ENCODE data around the gene SLC6A3.

The SLC6A3 gene

GRCh38 chr5:1487079-1487764 is 42.0 kb upstream of the SLC6A3 start:
- POLR2A ChIA-PET, result no interaction called here
- CTCF ChIA-PET, result interaction anchor here (0.9 kb wide), 1 partner anchor 16 kb away, joined by 4 read pairs; no protein-coding TSS in a partner anchor

GRCh38 chr5:1486271-1486670 is 41.0 kb upstream of the SLC6A3 start:
- TF ChIP-seq BHLHE40 (IDR thresholded peaks at IDR 0.05; ENCODE audit: borderline replicate concordance) (no peak), FOXM1 (IDR thresholded peaks at IDR 0.05; ENCODE audit: borderline replicate concordance) (no peak), FOXK2 (IDR thresholded peaks at IDR 0.05) (no peak), PKNOX1 (IDR thresholded peaks at IDR 0.05) (no peak), LEF1 (IDR thresholded peaks at IDR 0.05; ENCODE audit: borderline replicate concordance) (no peak), ZNF384 (IDR thresholded peaks at IDR 0.05) (no peak), CTBP1 (IDR thresholded peaks at IDR 0.05; ENCODE audit: borderline replicate concordance) (no peak), L3MBTL2 (conservative IDR thresholded peaks at IDR 0.05) (no peak), SUZ12 (IDR thresholded peaks at IDR 0.05) (no peak), NFRKB (IDR thresholded peaks at IDR 0.05) (no peak), HDGF (IDR thresholded peaks at IDR 0.05; ENCODE audit: borderline replicate concordance) (no peak), ARNT (IDR thresholded peaks at IDR 0.05) (no peak), TARDBP (IDR thresholded peaks at IDR 0.05) (no peak), SP1 (IDR thresholded peaks at IDR 0.05) (no peak), ELF4 (IDR thresholded peaks at IDR 0.05) (no peak), FOXA1 (IDR thresholded peaks at IDR 0.05) (no peak)
- DNase-seq (ENCODE audit: extremely low spot score), result no peak
- ChIA-PET POLR2A (no interaction called here), CTCF (interaction anchor here (0.6 kb wide), 1 partner anchor 158 kb away, joined by 3 read pairs; no protein-coding TSS in a partner anchor)

More at GRCh38 chr5:1487079-1487764, 42.0 kb upstream of the SLC6A3 start:
- TF ChIP-seq SP1 (IDR thresholded peaks at IDR 0.05) (no peak), SUZ12 (IDR thresholded peaks at IDR 0.05) (no peak), TARDBP (IDR thresholded peaks at IDR 0.05) (no peak), FOXK2 (IDR thresholded peaks at IDR 0.05) (no peak), ARNT (IDR thresholded peaks at IDR 0.05) (no peak), FOXA1 (IDR thresholded peaks at IDR 0.05) (no peak), ELF4 (IDR thresholded peaks at IDR 0.05) (no peak), BHLHE40 (IDR thresholded peaks at IDR 0.05; ENCODE audit: borderline replicate concordance) (no peak), NFRKB (IDR thresholded peaks at IDR 0.05) (no peak)
- DNase-seq (ENCODE audit: extremely low spot score), result no peak

GRCh38 chr5:1485579-1486118 is 40.4 kb upstream of the SLC6A3 start:
- CTCF ChIA-PET, result no interaction called here
- no peak for DNase-seq (ENCODE audit: extremely low spot score)

GRCh38 chr5:1484730-1485578 is 39.7 kb upstream of the SLC6A3 start:
- TF ChIP-seq FOXK2 (IDR thresholded peaks at IDR 0.05) (no peak), FOXA1 (IDR thresholded peaks at IDR 0.05) (no peak), TARDBP (IDR thresholded peaks at IDR 0.05) (no peak), SUZ12 (IDR thresholded peaks at IDR 0.05) (no peak), NFRKB (IDR thresholded peaks at IDR 0.05) (no peak), FOXM1 (IDR thresholded peaks at IDR 0.05; ENCODE audit: borderline replicate concordance) (no peak), HDGF (IDR thresholded peaks at IDR 0.05; ENCODE audit: borderline replicate concordance) (no peak), LEF1 (IDR thresholded peaks at IDR 0.05; ENCODE audit: borderline replicate concordance) (no peak)
- no peak for DNase-seq (ENCODE audit: extremely low spot score)
- ChIA-PET POLR2A (interaction anchor here (1.2 kb wide), 1 partner anchor 109 kb away, joined by 3 read pairs; no protein-coding TSS in a partner anchor), CTCF (no interaction called here)

More at GRCh38 chr5:1485579-1486118, 40.4 kb upstream of the SLC6A3 start:
- POLR2A ChIA-PET, result interaction anchor here (1.2 kb wide), 1 partner anchor 108 kb away, joined by 3 read pairs; no protein-coding TSS in a partner anchor
- TF ChIP-seq FOXA1 (IDR thresholded peaks at IDR 0.05), result no peak
- no peak for TF ChIP-seq NFRKB (IDR thresholded peaks at IDR 0.05)
- TF ChIP-seq SUZ12 (IDR thresholded peaks at IDR 0.05), result no peak
- TF ChIP-seq TARDBP (IDR thresholded peaks at IDR 0.05), result no peak
- no peak for TF ChIP-seq BHLHE40 (IDR thresholded peaks at IDR 0.05; ENCODE audit: borderline replicate concordance)
- no peak for TF ChIP-seq LEF1 (IDR thresholded peaks at IDR 0.05; ENCODE audit: borderline replicate concordance)
- no peak for TF ChIP-seq HDGF (IDR thresholded peaks at IDR 0.05; ENCODE audit: borderline replicate concordance)
- TF ChIP-seq PKNOX1 (IDR thresholded peaks at IDR 0.05), result no peak
- no peak for TF ChIP-seq CTBP1 (IDR thresholded peaks at IDR 0.05; ENCODE audit: borderline replicate concordance)

GRCh38 chr5:1483856-1484729 is 38.9 kb upstream of the SLC6A3 start:
- CTCF ChIA-PET, result no interaction called here

More at GRCh38 chr5:1483856-1484729, 38.9 kb upstream of the SLC6A3 start:
- POLR2A ChIA-PET, result interaction anchor here (1.2 kb wide), 1 partner anchor 110 kb away, joined by 3 read pairs; no protein-coding TSS in a partner anchor
- TF ChIP-seq SUZ12 (IDR thresholded peaks at IDR 0.05), result no peak
- TF ChIP-seq HDGF (IDR thresholded peaks at IDR 0.05; ENCODE audit: borderline replicate concordance), result no peak
- no peak for TF ChIP-seq ELF4 (IDR thresholded peaks at IDR 0.05)
- TF ChIP-seq ZNF384 (IDR thresholded peaks at IDR 0.05), result no peak
- no peak for TF ChIP-seq FOXM1 (IDR thresholded peaks at IDR 0.05; ENCODE audit: borderline replicate concordance)
- TF ChIP-seq TARDBP (IDR thresholded peaks at IDR 0.05), result no peak
- TF ChIP-seq FOXA1 (IDR thresholded peaks at IDR 0.05), result no peak
- TF ChIP-seq ARNT (IDR thresholded peaks at IDR 0.05), result no peak
- no peak for TF ChIP-seq SP1 (IDR thresholded peaks at IDR 0.05)
- TF ChIP-seq LEF1 (IDR thresholded peaks at IDR 0.05; ENCODE audit: borderline replicate concordance), result no peak
- TF ChIP-seq NFRKB (IDR thresholded peaks at IDR 0.05), result no peak
- TF ChIP-seq FOXK2 (IDR thresholded peaks at IDR 0.05), result no peak
- TF ChIP-seq PKNOX1 (IDR thresholded peaks at IDR 0.05), result no peak
- no peak for TF ChIP-seq BHLHE40 (IDR thresholded peaks at IDR 0.05; ENCODE audit: borderline replicate concordance)
- TF ChIP-seq CTBP1 (IDR thresholded peaks at IDR 0.05; ENCODE audit: borderline replicate concordance), result no peak
- TF ChIP-seq L3MBTL2 (conservative IDR thresholded peaks at IDR 0.05), result no peak
- DNase-seq (ENCODE audit: extremely low spot score), result no peak

All from HEK293T (cell line).